ENCODE results near the gene HOXD8. TPM values are rescaled to one million over a fixed set of nuclear protein-coding genes. Genes with fewer than 3 reads are reported as not detected.
A peak's percentile ranks its signal among the peaks of the same experiment; 100 is the strongest.

The HOXD8 gene
- total RNA-seq = 3.3 and 5.6 TPM in 2 replicates

- peaks cover 3% of the 10 kb centered on the region for H3K27me3 ChIP-seq (ENCODE audit: insufficient read depth, low read length)
- H3K27ac ChIP-seq (ENCODE audit: low read depth, low read length) = peak within 1 kb of the TSS; percentile 58
- H4K20me1 ChIP-seq (ENCODE audit: insufficient read depth, low read length) = no peaks in the 10 kb centered on the region
- peak within 1 kb of the TSS; percentile 90 for H2AFZ ChIP-seq (ENCODE audit: low read length)
- DNase-seq (ENCODE audit: insufficient read length, low spot score, missing footprints) = peak; percentile 97
- H3K79me2 ChIP-seq (ENCODE audit: insufficient read depth, low read length) = no peaks in the 10 kb centered on the region
- H3K4me2 ChIP-seq (ENCODE audit: insufficient read depth, low read length) = peak within 1 kb of the TSS; percentile 94
- peak within 1 kb of the TSS; percentile 78 for H3K4me3 ChIP-seq (ENCODE audit: insufficient read depth, low read length)
- TF ChIP-seq CTCF (IDR thresholded peaks at IDR 0.05; ENCODE audit: extremely low read depth, low read depth, low read length) = no peak
- peaks cover 5% of the 10 kb centered on the region for H3K36me3 ChIP-seq (ENCODE audit: insufficient read depth, low read length)
- H3K4me1 ChIP-seq (ENCODE audit: insufficient read depth, low read length) = peaks cover 20% of the 10 kb centered on the region
- H3K9me3 ChIP-seq (ENCODE audit: low read depth, low read length) = no peaks in the 10 kb centered on the region
Measured at GRCh38 chr2:176128982-176129796, at the start of gene HOXD8. TSS of gene HOXD8 (plus strand) at chr2:176129705. CDS start at chr2:176130367, 662 bp downstream.

- Histone ChIP-seq H3K4me2 (ENCODE audit: insufficient read depth, low read length) (peak overlapping the region; percentile 43), H3K9me3 (ENCODE audit: low read depth, low read length) (no peaks in the 10 kb centered on the region), H3K4me1 (ENCODE audit: insufficient read depth, low read length) (no peaks in the 10 kb centered on the region), H3K79me2 (ENCODE audit: insufficient read depth, low read length) (no peaks in the 10 kb centered on the region), H3K36me3 (ENCODE audit: insufficient read depth, low read length) (no peaks in the 10 kb centered on the region), H4K20me1 (ENCODE audit: insufficient read depth, low read length) (no peaks in the 10 kb centered on the region), H3K27me3 (ENCODE audit: insufficient read depth, low read length) (peaks cover 97% of the 10 kb centered on the region), H3K4me3 (ENCODE audit: insufficient read depth, low read length) (peak overlapping the region; percentile 30), H2AFZ (ENCODE audit: low read length) (no peak overlapping the region), H3K27ac (ENCODE audit: low read depth, low read length) (no peak overlapping the region)
- peak; percentile 50 for TF ChIP-seq CTCF (IDR thresholded peaks at IDR 0.05; ENCODE audit: extremely low read depth, low read depth, low read length)
- DNase-seq (ENCODE audit: insufficient read length, low spot score, missing footprints) = peak; percentile 97
Measured at GRCh38 chr2:176079831-176080539, 49.5 kb upstream of the HOXD8 start.

GRCh38 chr2:176080540-176081375, 48.7 kb upstream of the HOXD8 start:
- Histone ChIP-seq H3K4me3 (ENCODE audit: insufficient read depth, low read length) (peak overlapping the region; percentile 30), H3K4me1 (ENCODE audit: insufficient read depth, low read length) (no peaks in the 10 kb centered on the region), H3K4me2 (ENCODE audit: insufficient read depth, low read length) (peak overlapping the region; percentile 43), H2AFZ (ENCODE audit: low read length) (no peak overlapping the region), H3K79me2 (ENCODE audit: insufficient read depth, low read length) (no peaks in the 10 kb centered on the region), H4K20me1 (ENCODE audit: insufficient read depth, low read length) (no peaks in the 10 kb centered on the region), H3K27me3 (ENCODE audit: insufficient read depth, low read length) (peaks cover 97% of the 10 kb centered on the region), H3K9me3 (ENCODE audit: low read depth, low read length) (no peaks in the 10 kb centered on the region), H3K36me3 (ENCODE audit: insufficient read depth, low read length) (no peaks in the 10 kb centered on the region), H3K27ac (ENCODE audit: low read depth, low read length) (no peak overlapping the region)
- no peak for TF ChIP-seq CTCF (IDR thresholded peaks at IDR 0.05; ENCODE audit: extremely low read depth, low read depth, low read length)
- peak; percentile 68 for DNase-seq (ENCODE audit: insufficient read length, low spot score, missing footprints)
